AG04449 (cell line): ENCODE results near the gene PFDN6.
A peak's percentile ranks its signal among the peaks of the same experiment; 100 is the strongest.

Source experiments
- CTCF ChIA-PET: fragments of 350-600 bp; formaldehyde crosslinking; extraction: SDS; loops from one replicate; lab custom pipeline; 2021; ENCODE audit warnings: antibody characterized with exemption; lab: Yijun Ruan, JAX
- POLR2A ChIA-PET: fragments of 400-600, 350-600 bp; formaldehyde crosslinking; extraction: SDS; loops from one replicate; lab custom pipeline; 2020; ENCODE audit warnings: antibody characterized with exemption, inconsistent platforms; lab: Yijun Ruan, JAX
- DNase-seq: peaks from one replicate; pipeline ENCODE4 v3.0.0-alpha.2; 2010; ENCODE audit warnings: low read depth, low spot score
- H3K4me3 ChIP-seq: 2 replicates; pipeline ENCODE4 v1.5.1; 2011; ENCODE audit warnings: low read depth, mild to moderate bottlenecking, control low read depth, low read length
- TF ChIP-seq, protein P1 (sequence below): IDR thresholded peaks from one replicate; pipeline ENCODE4 v1.5.1; 2011; ENCODE audit warnings: mild to moderate bottlenecking, moderate library complexity, low read length, control low read depth, inconsistent platforms; ENCODE audit not compliant: insufficient read depth; ENCODE audit errors: missing control alignments

PFDN6 gene

DNA sequence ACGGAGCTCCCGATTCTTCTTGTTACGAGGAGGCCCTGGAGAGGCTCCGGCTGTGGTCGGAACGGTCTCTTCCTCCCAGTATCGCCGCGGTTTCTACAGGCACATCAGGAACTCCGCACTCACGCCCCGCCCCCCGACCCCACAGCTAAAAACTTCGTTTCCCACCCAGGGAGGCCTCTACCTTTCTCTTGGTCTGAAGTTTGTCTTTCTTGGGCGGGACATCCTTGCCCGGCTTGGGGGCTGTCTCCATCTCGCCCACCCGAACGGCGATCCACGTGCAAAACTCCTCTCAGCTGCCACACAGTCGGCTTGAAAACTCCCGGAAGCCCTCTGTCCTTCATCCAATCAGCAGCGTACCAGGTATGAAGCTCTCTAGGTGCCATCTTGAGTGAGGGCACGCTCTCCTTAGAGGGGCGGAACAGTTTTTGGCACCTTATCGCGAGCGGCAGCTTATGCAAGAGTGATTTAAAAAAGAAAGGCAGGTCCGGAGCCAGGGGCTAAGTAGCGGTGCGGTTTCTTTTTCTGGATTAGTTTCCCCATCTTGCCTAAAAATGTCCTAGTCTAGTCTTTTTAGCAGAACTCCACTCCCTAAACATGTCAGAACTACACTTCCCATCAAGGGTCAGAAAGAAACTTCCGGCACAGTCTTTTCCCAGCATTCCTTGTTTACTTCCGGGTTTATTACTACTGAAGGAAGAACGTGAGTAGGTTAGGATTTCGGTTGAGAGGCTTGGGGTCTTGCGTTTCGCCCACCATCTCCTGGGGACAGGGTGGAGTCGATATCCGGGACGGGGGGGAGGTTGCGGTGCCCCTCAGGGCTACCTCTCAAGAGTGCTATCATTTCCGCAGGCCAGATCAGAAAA is at the start of gene PFDN6, which contains the start of gene WDR46:
Gene PFDN6 (plus strand): TSS at position 681 of the 863 bp plus-strand sequence. CDS start 256 bp downstream, outside the sequence.
Gene WDR46 (minus strand): TSS at position 319 of the 863 bp plus-strand sequence. CDS start 69 bp downstream, at position 250.
- peak within 1 kb of the TSS; percentile 94 for H3K4me3 ChIP-seq
- DNase-seq, result peak; percentile 63
- POLR2A ChIA-PET, result interaction anchor here (0.6 to 4.2 kb wide), 12 partner anchors 8 to 1161 kb away, joined by 3 to 57 read pairs (median 4); partner anchors contain the start of genes ATF6B, B3GALT4, RGL2 and RPS18
- TF ChIP-seq, protein P1, sequence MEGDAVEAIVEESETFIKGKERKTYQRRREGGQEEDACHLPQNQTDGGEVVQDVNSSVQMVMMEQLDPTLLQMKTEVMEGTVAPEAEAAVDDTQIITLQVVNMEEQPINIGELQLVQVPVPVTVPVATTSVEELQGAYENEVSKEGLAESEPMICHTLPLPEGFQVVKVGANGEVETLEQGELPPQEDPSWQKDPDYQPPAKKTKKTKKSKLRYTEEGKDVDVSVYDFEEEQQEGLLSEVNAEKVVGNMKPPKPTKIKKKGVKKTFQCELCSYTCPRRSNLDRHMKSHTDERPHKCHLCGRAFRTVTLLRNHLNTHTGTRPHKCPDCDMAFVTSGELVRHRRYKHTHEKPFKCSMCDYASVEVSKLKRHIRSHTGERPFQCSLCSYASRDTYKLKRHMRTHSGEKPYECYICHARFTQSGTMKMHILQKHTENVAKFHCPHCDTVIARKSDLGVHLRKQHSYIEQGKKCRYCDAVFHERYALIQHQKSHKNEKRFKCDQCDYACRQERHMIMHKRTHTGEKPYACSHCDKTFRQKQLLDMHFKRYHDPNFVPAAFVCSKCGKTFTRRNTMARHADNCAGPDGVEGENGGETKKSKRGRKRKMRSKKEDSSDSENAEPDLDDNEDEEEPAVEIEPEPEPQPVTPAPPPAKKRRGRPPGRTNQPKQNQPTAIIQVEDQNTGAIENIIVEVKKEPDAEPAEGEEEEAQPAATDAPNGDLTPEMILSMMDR, result no peak
- CTCF ChIA-PET, result interaction anchor here (1.4 to 7.3 kb wide), 4 partner anchors 11 to 41 kb away, joined by 3 to 52 read pairs (median 26); partner anchors contain the start of genes B3GALT4, RGL2, RPS18 and VPS52

DNA sequence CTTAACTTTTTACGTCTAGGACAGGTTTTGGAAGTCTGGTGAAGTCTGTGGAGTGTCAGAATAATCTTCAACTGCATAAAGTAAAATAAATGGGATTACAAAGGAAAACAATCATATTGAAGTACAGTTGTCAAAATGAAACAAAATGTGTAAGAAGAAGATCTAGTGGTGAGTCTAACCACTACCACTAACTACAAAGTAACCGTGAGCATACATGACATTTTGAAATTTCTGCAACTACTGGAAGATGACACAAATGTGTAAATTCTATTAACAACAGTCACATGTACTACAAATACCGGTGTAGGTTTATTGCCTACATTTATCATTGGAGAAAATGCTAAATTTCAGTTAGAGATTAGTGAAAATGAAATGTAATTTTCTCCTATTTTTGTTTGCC is 47.4 kb upstream of the PFDN6 start:
- POLR2A ChIA-PET, result no interaction called here
- TF ChIP-seq, protein P1, result no peak
- DNase-seq, result no peak
- CTCF ChIA-PET, result no interaction called here
- H3K4me3 ChIP-seq, result no peak overlapping the region

DNA sequence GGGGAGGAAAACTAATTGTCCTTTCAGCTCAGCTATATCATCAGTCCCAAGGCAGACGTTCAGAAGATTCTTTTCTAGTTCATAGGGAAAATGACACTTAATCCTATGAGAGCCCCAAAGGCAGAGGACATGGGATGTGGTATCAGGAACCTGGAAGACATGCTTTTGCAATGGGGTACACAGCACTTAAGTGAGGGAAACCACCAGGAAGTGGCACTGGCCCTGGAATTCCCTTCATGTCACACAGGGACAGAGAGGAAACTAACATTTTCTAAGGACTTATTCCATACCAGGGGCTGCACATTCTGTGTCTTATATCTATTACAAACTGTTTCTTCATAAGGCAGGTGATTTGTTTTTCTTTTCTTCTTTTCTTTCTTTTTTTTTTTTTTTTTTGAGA is 45.9 kb upstream of the PFDN6 start:
- ChIA-PET CTCF (interaction anchor here (1.1 to 3.4 kb wide), 2 partner anchors 8 to 229 kb away, joined by 4 to 9 read pairs; no protein-coding TSS in a partner anchor), POLR2A (no interaction called here)
- no peak for DNase-seq
- TF ChIP-seq, protein P1, result no peak
- H3K4me3 ChIP-seq, result no peak overlapping the region

DNA sequence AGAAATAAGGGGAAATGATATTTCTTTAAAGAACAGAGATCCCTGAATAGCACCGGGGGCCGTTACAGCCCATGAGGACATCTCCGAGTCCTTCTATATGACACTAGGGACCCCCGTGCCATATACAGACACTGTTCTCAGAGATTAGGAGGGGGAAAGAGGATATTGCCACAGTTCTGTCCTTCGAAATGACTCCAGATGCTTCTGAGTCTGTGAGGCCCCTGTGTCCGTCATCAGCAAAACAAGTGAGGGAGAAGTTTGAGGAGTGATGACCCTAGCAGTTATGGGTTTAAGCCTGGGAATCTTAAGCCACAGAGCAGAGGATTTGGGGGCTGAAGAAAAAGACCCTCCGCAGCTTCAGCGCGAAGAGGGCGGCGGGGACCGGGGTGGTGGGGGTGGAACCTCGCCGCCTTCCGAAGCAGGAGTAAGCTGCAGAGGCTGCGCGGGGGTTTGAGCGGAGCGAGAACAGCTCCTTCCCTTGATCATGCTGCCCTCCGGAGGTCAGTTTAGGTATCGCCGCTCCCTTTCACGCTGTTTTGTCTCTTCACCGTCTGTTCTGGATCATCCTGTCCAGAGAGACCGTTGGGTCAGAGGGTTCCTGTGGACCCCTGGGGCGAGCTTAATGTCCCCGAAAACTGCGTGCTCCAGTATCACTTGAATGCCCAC is 41.3 kb upstream of the PFDN6 start:
- ChIA-PET CTCF (interaction anchor here (0.6 to 5.9 kb wide), 69 partner anchors 9 to 410 kb away, joined by 3 to 96 read pairs (median 5); partner anchors contain the start of genes B3GALT4, COL11A2, HSD17B8 and ITPR3), POLR2A (interaction anchor here (0.5 to 6.2 kb wide), 9 partner anchors 12 to 277 kb away, joined by 3 to 70 read pairs (median 6); partner anchors contain the start of genes B3GALT4, RING1, RPS18 and VPS52)
- TF ChIP-seq, protein P1, result peak; percentile 90
- no peak for DNase-seq
- H3K4me3 ChIP-seq, result peak overlapping the region; percentile 54

DNA sequence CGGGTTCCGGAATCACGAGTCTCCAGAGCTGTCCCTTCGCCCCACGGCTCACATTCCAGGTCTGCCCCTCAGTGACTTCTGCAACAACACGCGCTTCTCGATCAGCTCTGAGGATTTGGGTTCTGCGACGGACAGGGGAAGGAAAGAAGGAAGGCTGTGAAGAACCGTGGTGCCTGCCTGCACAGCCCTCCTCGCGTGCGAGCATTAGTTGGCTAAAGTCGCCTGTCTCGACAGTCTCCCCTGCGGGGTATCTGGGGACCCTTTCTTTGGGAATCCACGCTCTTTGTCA is 40.8 kb upstream of the PFDN6 start:
- TF ChIP-seq, protein P1, result no peak
- no peak for DNase-seq
- POLR2A ChIA-PET, result interaction anchor here (0.7 to 6.2 kb wide), 7 partner anchors 23 to 277 kb away, joined by 3 to 70 read pairs (median 7); partner anchors contain the start of genes B3GALT4, RING1, RPS18 and VPS52
- CTCF ChIA-PET, result interaction anchor here (0.7 to 5.9 kb wide), 61 partner anchors 9 to 393 kb away, joined by 3 to 96 read pairs (median 5); partner anchors contain the start of genes B3GALT4, HSD17B8, ITPR3 and PFDN6
- H3K4me3 ChIP-seq, result peak overlapping the region; percentile 54
